Measurements from ENCODE around the gene MEI1.

GRCh38 chr22:41713004-41713403 is 13.7 kb downstream of the MEI1 start:
- TF ChIP-seq, protein P1, sequence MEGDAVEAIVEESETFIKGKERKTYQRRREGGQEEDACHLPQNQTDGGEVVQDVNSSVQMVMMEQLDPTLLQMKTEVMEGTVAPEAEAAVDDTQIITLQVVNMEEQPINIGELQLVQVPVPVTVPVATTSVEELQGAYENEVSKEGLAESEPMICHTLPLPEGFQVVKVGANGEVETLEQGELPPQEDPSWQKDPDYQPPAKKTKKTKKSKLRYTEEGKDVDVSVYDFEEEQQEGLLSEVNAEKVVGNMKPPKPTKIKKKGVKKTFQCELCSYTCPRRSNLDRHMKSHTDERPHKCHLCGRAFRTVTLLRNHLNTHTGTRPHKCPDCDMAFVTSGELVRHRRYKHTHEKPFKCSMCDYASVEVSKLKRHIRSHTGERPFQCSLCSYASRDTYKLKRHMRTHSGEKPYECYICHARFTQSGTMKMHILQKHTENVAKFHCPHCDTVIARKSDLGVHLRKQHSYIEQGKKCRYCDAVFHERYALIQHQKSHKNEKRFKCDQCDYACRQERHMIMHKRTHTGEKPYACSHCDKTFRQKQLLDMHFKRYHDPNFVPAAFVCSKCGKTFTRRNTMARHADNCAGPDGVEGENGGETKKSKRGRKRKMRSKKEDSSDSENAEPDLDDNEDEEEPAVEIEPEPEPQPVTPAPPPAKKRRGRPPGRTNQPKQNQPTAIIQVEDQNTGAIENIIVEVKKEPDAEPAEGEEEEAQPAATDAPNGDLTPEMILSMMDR (IDR thresholded peaks at IDR 0.05): no peak
- TF ChIP-seq EP300 (IDR thresholded peaks at IDR 0.05): no peak
- no peak for TF ChIP-seq POLR2A (IDR thresholded peaks at IDR 0.05)

All from upper lobe of left lung (tissue), 4 donors.